Neural progenitor cell (in vitro differentiated cells): ENCODE measurements around the gene AUTS2. TPM values are rescaled to one million over a fixed set of nuclear protein-coding genes. Genes with fewer than 3 reads are reported as not detected.

Source experiments
- DNase-seq: peaks from one replicate; pipeline ENCODE4 v3.0.0-alpha.2; 2016; ENCODE audit warnings: low spot score
- H2AFZ ChIP-seq: fragments of 200-600 bp; sonication (generic); replicated peaks from 2 replicates; pipeline ENCODE4 v1.6.1; 2016; ENCODE audit warnings: antibody characterized with exemption
- H3F3A ChIP-seq: fragments of 200-600 bp; sonication (generic); 2 replicates; pipeline ENCODE4 v1.6.1; 2016; ENCODE audit warnings: antibody characterized with exemption, low read depth
- H3K27ac ChIP-seq: fragments of 200-600 bp; sonication (generic); 2 replicates; pipeline ENCODE4 v1.5.1; 2016; ENCODE audit warnings: mild to moderate bottlenecking
- H3K27me3 ChIP-seq: fragments of 200-600 bp; sonication (generic); 2 replicates; pipeline ENCODE4 v1.6.1; 2016; ENCODE audit warnings: mild to moderate bottlenecking, moderate library complexity
- H3K36me3 ChIP-seq: fragments of 200-600 bp; sonication (generic); 2 replicates; pipeline ENCODE4 v1.5.1; 2016
- H3K4me1 ChIP-seq: fragments of 200-600 bp; sonication (generic); 2 replicates; pipeline ENCODE4 v1.6.1; 2016; ENCODE audit warnings: mixed run types
- H3K4me2 ChIP-seq: fragments of 200-600 bp; sonication (generic); 2 replicates; pipeline ENCODE4 v1.6.1; 2016
- H3K4me3 ChIP-seq: fragments of 200-600 bp; sonication (generic); 2 replicates; pipeline ENCODE4 v1.5.1; 2016
- H3K79me2 ChIP-seq: fragments of 200-600 bp; sonication (generic); 2 replicates; pipeline ENCODE4 v1.6.1; 2016; ENCODE audit warnings: low read depth
- H3K9ac ChIP-seq: fragments of 200-600 bp; sonication (generic); 2 replicates; pipeline ENCODE4 v1.6.1; 2016
- H3K9me3 ChIP-seq: fragments of 200-600 bp; sonication (generic); 2 replicates; pipeline ENCODE4 v1.5.1; 2016; ENCODE audit warnings: low read depth
- H4K20me1 ChIP-seq: fragments of 200-600 bp; sonication (generic); 2 replicates; pipeline ENCODE4 v1.6.1; 2016; ENCODE audit warnings: low read depth
- H3K27ac Mint-ChIP-seq: 3 replicates; pipeline ENCODE4 v1.8.0; 2021; ENCODE audit warnings: mixed read lengths
- H3K27me3 Mint-ChIP-seq: 2 replicates; pipeline ENCODE4 v1.8.0; 2022; ENCODE audit warnings: low read depth, mild to moderate bottlenecking, inconsistent platforms, moderate library complexity, mixed read lengths; ENCODE audit not compliant: insufficient read depth
- H3K36me3 Mint-ChIP-seq: 3 replicates; pipeline ENCODE4 v1.8.0; 2021; ENCODE audit warnings: mixed read lengths
- H3K4me1 Mint-ChIP-seq: 3 replicates; pipeline ENCODE4 v1.8.0; 2021; ENCODE audit warnings: mixed read lengths
- H3K4me3 Mint-ChIP-seq: 3 replicates; pipeline ENCODE4 v1.8.0; 2021; ENCODE audit warnings: mild to moderate bottlenecking, moderate library complexity, mixed read lengths
- H3K9me3 Mint-ChIP-seq: 3 replicates; pipeline ENCODE4 v1.8.0; 2020; ENCODE audit warnings: mixed read lengths
- EZH2 ChIP-seq: fragments of 200-600 bp; sonication (generic); IDR thresholded peaks from 2 replicates; pipeline ENCODE4 v1.6.1; 2017; ENCODE audit warnings: antibody characterized with exemption, mild to moderate bottlenecking, moderate library complexity
- EZH2phosphoT487 ChIP-seq: fragments of 200-600 bp; sonication (generic); IDR thresholded peaks from 2 replicates; pipeline ENCODE4 v1.6.1; 2017; ENCODE audit warnings: antibody characterized with exemption
- total RNA-seq: library from RNA; depleted of rRNA; stranded (reverse); fragments of >200 nt; gene quantifications from 2 replicates; pipeline ENCODE4 v1.2.3, GENCODE V29; 2015; ENCODE audit warnings: low replicate concordance
- TF ChIP-seq, protein P1 (sequence below): fragments of 200-600 bp; sonication (generic); IDR thresholded peaks from 2 replicates; pipeline ENCODE4 v1.5.1; 2017; ENCODE audit warnings: antibody characterized with exemption, mild to moderate bottlenecking

Gene AUTS2
- total RNA-seq, 1 donor from 2014 or later: 50.0 TPM

DNA sequence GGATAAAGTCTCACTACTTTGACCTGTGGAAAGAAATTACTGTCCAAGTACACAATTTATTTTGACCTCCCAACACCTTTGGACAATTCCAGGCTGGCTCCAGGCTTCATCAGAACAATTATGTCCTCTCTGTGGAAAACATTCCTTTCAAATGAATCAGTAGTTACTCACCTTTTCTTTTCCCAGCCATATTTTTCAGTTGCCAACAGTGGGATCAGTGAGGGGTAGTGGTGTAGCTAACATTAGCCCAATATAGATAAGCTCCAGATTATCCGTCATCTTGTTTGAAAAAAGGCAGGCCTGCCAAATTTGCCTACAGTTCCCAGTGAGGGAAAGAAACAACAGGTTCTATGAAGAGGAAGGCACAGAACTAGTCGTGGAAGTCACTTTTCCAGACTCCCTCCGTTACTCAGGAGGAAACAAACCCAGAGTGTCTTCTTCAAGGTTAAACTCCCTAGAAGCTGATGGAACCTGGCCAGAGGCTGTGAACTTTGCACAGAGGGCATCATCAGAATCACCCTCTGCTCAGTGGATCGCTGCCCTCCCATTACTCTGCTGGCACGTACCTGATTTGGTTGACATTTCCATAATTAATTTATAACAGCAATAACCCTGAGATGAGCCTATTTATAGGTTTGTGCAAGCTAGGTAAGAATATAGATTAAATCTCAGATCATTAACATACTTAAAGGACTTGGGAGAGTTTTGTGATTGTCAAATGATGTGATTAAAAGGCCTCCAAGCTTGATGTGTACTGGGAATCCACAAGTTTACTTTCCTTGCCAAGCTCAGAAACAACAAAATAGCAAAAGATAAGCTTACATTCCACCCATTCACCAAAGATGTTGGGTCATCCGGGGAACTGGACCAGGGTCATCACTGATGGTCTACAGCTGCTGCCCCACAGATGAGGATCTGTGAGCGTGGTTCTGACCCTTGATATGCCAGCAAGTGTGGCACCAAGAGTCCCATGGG, 879.0 kb downstream of the AUTS2 start:
- H3K9me3 ChIP-seq: no peaks in the 10 kb centered on the region
- peaks cover 9% of the 10 kb centered on the region for H3K4me1 ChIP-seq
- H3K4me1 Mint-ChIP-seq: peaks cover 15% of the 10 kb centered on the region
- no peaks in the 10 kb centered on the region for H3F3A ChIP-seq
- H3K36me3 ChIP-seq: no peaks in the 10 kb centered on the region
- H3K4me2 ChIP-seq: no peak overlapping the region
- no peak overlapping the region for H3K27ac Mint-ChIP-seq
- no peak overlapping the region for H3K27ac ChIP-seq
- no peaks in the 10 kb centered on the region for H3K79me2 ChIP-seq
- no peak overlapping the region for H3K9ac ChIP-seq
- H3K27me3 Mint-ChIP-seq: peaks cover 11% of the 10 kb centered on the region
- no peaks in the 10 kb centered on the region for H4K20me1 ChIP-seq
- H3K27me3 ChIP-seq: no peaks in the 10 kb centered on the region
- H3K4me3 Mint-ChIP-seq: no peak overlapping the region
- DNase-seq: no peak
- H3K4me3 ChIP-seq: no peak overlapping the region
- TF ChIP-seq EZH2phosphoT487: no peak
- TF ChIP-seq EZH2: no peak
- TF ChIP-seq, protein P1, sequence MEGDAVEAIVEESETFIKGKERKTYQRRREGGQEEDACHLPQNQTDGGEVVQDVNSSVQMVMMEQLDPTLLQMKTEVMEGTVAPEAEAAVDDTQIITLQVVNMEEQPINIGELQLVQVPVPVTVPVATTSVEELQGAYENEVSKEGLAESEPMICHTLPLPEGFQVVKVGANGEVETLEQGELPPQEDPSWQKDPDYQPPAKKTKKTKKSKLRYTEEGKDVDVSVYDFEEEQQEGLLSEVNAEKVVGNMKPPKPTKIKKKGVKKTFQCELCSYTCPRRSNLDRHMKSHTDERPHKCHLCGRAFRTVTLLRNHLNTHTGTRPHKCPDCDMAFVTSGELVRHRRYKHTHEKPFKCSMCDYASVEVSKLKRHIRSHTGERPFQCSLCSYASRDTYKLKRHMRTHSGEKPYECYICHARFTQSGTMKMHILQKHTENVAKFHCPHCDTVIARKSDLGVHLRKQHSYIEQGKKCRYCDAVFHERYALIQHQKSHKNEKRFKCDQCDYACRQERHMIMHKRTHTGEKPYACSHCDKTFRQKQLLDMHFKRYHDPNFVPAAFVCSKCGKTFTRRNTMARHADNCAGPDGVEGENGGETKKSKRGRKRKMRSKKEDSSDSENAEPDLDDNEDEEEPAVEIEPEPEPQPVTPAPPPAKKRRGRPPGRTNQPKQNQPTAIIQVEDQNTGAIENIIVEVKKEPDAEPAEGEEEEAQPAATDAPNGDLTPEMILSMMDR: no peak
- H3K9me3 Mint-ChIP-seq: peaks cover 2% of the 10 kb centered on the region
- H2AFZ ChIP-seq: no peak overlapping the region
- H3K36me3 Mint-ChIP-seq: no peaks in the 10 kb centered on the region

DNA sequence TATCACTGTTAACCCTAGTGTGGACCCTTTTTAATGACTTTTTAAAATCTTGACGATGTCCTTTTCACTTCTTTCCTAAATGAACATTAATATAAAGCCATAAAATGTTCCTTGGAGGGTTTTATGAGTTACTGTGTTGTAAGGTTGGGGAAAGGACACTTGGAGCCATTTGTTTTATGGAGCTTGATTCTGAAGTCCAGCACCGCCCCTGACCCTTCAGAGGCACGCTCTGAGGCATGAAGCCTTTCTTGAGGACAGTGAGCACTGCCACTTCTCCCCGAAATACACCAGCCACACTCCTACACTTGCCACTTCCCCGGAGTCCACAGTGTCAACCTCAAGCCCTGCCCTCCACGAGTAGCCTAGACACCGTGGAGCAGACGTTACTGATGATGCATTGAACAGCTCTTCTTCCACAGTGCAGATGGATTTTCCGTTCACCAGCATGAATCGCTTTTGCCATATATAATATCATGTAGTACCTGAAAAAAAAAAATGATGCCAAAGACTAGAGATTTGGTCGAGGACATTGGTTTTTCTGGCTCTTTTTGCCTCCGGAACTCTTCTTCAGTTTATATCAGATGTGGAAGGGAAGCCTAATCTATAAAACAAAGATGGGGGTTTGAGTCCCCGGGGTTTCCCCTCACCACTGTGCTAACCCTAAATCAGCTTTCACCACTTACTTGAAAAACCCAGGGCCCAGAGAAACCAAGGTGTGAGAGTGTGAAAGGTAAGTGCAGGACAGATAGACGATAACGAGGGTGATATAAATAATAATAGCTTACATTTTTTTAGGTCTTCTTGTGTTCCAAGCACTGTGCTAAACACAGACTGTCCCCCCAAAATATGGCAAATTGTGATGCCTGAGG, 881.1 kb downstream of the AUTS2 start:
- H3K9me3 ChIP-seq: no peaks in the 10 kb centered on the region
- H3K27ac ChIP-seq: no peak overlapping the region
- H3K4me2 ChIP-seq: no peak overlapping the region
- TF ChIP-seq, protein P1: no peak
- TF ChIP-seq EZH2 (no peak), EZH2phosphoT487 (no peak)
- H3K27ac Mint-ChIP-seq: no peak overlapping the region
- no peak overlapping the region for H3K4me3 Mint-ChIP-seq
- H3K27me3 ChIP-seq: no peaks in the 10 kb centered on the region
- peaks cover 11% of the 10 kb centered on the region for H3K27me3 Mint-ChIP-seq
- H2AFZ ChIP-seq: no peak overlapping the region
- peaks cover 6% of the 10 kb centered on the region for H3K4me1 ChIP-seq
- no peaks in the 10 kb centered on the region for H3K79me2 ChIP-seq
- peaks cover 6% of the 10 kb centered on the region for H3K4me1 Mint-ChIP-seq
- peaks cover 2% of the 10 kb centered on the region for H3K9me3 Mint-ChIP-seq
- H3K36me3 Mint-ChIP-seq: no peaks in the 10 kb centered on the region
- DNase-seq: no peak
- no peak overlapping the region for H3K9ac ChIP-seq
- no peaks in the 10 kb centered on the region for H4K20me1 ChIP-seq
- H3F3A ChIP-seq: peaks cover 5% of the 10 kb centered on the region
- H3K4me3 ChIP-seq: no peak overlapping the region
- no peaks in the 10 kb centered on the region for H3K36me3 ChIP-seq

DNA sequence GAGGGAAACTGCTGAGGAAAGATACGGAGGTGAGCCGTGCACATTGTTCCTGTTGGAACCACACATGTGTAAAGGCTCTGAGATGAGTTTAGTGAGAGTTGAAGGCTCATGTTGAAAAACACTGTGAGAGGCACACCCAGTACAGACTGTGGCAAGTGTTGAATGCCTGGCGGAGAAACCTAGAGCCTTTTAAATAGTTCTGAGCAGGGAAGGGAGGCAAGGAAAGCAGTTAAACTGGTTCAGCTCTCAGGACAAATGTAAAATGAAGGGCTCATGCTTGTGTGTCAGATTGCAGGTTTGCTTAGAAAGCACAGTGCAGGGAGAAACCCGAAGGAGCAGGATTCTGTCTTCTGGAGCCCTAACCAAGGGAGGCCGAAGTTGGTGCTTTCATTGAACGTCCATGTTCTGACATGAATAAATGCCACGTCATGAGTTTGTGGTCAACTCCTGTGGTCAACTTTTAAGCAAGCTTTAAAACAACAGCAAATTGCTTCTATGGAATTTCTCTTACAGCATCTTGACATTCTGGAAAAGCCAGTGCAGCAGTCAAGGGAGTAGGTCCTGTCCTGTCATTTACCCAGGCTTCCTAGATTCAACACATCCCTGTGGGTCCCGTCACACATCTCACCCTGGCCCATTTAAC, 882.8 kb downstream of the AUTS2 start:
- DNase-seq: no peak
- Histone ChIP-seq H3K27ac (no peak overlapping the region), H3K4me3 (no peak overlapping the region), H3K4me2 (no peak overlapping the region), H3K36me3 (no peaks in the 10 kb centered on the region), H2AFZ (no peak overlapping the region), H3K9me3 (peaks cover 6% of the 10 kb centered on the region), H3K27me3 (no peaks in the 10 kb centered on the region), H3F3A (peaks cover 9% of the 10 kb centered on the region), H4K20me1 (no peaks in the 10 kb centered on the region), H3K79me2 (no peaks in the 10 kb centered on the region), H3K4me1 (peaks cover 8% of the 10 kb centered on the region), H3K9ac (no peak overlapping the region)
- no peak overlapping the region for H3K4me3 Mint-ChIP-seq
- H3K36me3 Mint-ChIP-seq: peaks cover 12% of the 10 kb centered on the region
- no peak overlapping the region for H3K27ac Mint-ChIP-seq
- peaks cover 8% of the 10 kb centered on the region for H3K27me3 Mint-ChIP-seq
- TF ChIP-seq EZH2phosphoT487: no peak
- TF ChIP-seq EZH2: no peak
- TF ChIP-seq, protein P1: no peak
- peaks cover 4% of the 10 kb centered on the region for H3K4me1 Mint-ChIP-seq
- peaks cover 12% of the 10 kb centered on the region for H3K9me3 Mint-ChIP-seq
